SK-N-SH treated with all-trans-retinoic acid at 6 μM for 48 hours (cell line): ENCODE data around the gene TGFA.

Source experiments
- ATAC-seq: fragments of 200-7000 bp; cut with Tn5 transposase; 3 replicates; pipeline ENCODE4 v1.9.1; 2020; ENCODE audit warnings: mild to moderate bottlenecking, moderate library complexity
- ARNTL ChIP-seq: fragments of 450-650 bp; formaldehyde crosslinking; IDR thresholded peaks from 2 replicates; pipeline ENCODE4 v1.5.0; 2020; ENCODE audit warnings: low read depth, mild to moderate bottlenecking, moderate library complexity, borderline replicate concordance
- BACH2 ChIP-seq: fragments of 250-450 bp; sonication (Bioruptor Pico); IDR thresholded peaks from 2 replicates; pipeline ENCODE4 v1.9.0; 2021; ENCODE audit warnings: mild to moderate bottlenecking, borderline replicate concordance
- CSDC2 ChIP-seq: fragments of 250-450 bp; sonication (Bioruptor Pico); IDR thresholded peaks from 2 replicates; pipeline ENCODE4 v1.5.0; 2020; ENCODE audit warnings: mild to moderate bottlenecking, moderate library complexity
- ESRRG ChIP-seq: fragments of 250-450 bp; sonication (Bioruptor Pico); IDR thresholded peaks from 2 replicates; pipeline ENCODE4 v1.6.1; 2021; ENCODE audit warnings: mild to moderate bottlenecking
- GLIS3 ChIP-seq: fragments of 250-450 bp; sonication (Bioruptor Pico); IDR thresholded peaks from 2 replicates; pipeline ENCODE4 v1.5.0; 2020; ENCODE audit warnings: mild to moderate bottlenecking, moderate library complexity
- ISL1 ChIP-seq: fragments of 250-450 bp; sonication (Bioruptor Pico); IDR thresholded peaks from 2 replicates; pipeline ENCODE4 v2.1.2; 2022; ENCODE audit warnings: mild to moderate bottlenecking, moderate library complexity
- OSR1 ChIP-seq: fragments of 250-450 bp; sonication (Bioruptor Pico); IDR thresholded peaks from 2 replicates; pipeline ENCODE4 v1.8.0; 2022; ENCODE audit warnings: moderate library complexity, mild to moderate bottlenecking, inconsistent platforms
- PPARA ChIP-seq: fragments of 250-450 bp; sonication (Bioruptor Pico); IDR thresholded peaks from 2 replicates; pipeline ENCODE4 v1.5.0; 2020; ENCODE audit warnings: mild to moderate bottlenecking, borderline replicate concordance
- RARB ChIP-seq: fragments of 250-450 bp; sonication (Bioruptor Pico); IDR thresholded peaks from 2 replicates; pipeline ENCODE4 v1.8.0; 2021; ENCODE audit warnings: mild to moderate bottlenecking, moderate library complexity
- SNAI2 ChIP-seq: fragments of 250-450 bp; sonication (Bioruptor Pico); IDR thresholded peaks from 2 replicates; pipeline ENCODE4 v1.5.0; 2020; ENCODE audit warnings: mild to moderate bottlenecking, moderate library complexity
- TCF4 ChIP-seq: fragments of 250-450 bp; sonication (Bioruptor Pico); IDR thresholded peaks from 2 replicates; pipeline ENCODE4 v1.8.0; 2021; ENCODE audit warnings: mild to moderate bottlenecking, moderate library complexity, borderline replicate concordance
- TOX ChIP-seq: fragments of 250-450 bp; sonication (Bioruptor Pico); IDR thresholded peaks from 2 replicates; pipeline ENCODE4 v1.8.0; 2021; ENCODE audit warnings: mild to moderate bottlenecking, moderate library complexity, borderline replicate concordance
- TSHZ2 ChIP-seq: fragments of 250-450 bp; sonication (Bioruptor Pico); IDR thresholded peaks from 2 replicates; pipeline ENCODE4 v1.5.0; 2020; ENCODE audit warnings: mild to moderate bottlenecking, moderate library complexity
- ZC3H10 ChIP-seq: fragments of 250-450 bp; sonication (Bioruptor Pico); IDR thresholded peaks from 2 replicates; pipeline ENCODE4 v1.5.1; 2021; ENCODE audit warnings: mild to moderate bottlenecking, moderate library complexity
- ZFP3 ChIP-seq: fragments of 250-450 bp; sonication (Bioruptor Pico); IDR thresholded peaks from 2 replicates; pipeline ENCODE4 v1.5.0; 2020; ENCODE audit warnings: mild to moderate bottlenecking, moderate library complexity
- ZFP30 ChIP-seq: fragments of 450-650 bp; formaldehyde crosslinking; IDR thresholded peaks from 2 replicates; pipeline ENCODE4 v1.5.0; 2022; ENCODE audit warnings: mild to moderate bottlenecking, moderate library complexity
- ZNF565 ChIP-seq: fragments of 450-650 bp; formaldehyde crosslinking; conservative IDR thresholded peaks from 2 replicates; pipeline ENCODE4 v1.5.0; 2020; ENCODE audit warnings: low read depth, mild to moderate bottlenecking, moderate library complexity
- ZNF70 ChIP-seq: fragments of 450-650 bp; formaldehyde crosslinking; IDR thresholded peaks from 2 replicates; pipeline ENCODE4 v1.5.0; 2020; ENCODE audit warnings: mild to moderate bottlenecking, moderate library complexity
- ZNF8 ChIP-seq: fragments of 450-650 bp; formaldehyde crosslinking; IDR thresholded peaks from 2 replicates; pipeline ENCODE4 v1.5.0; 2020; ENCODE audit warnings: mild to moderate bottlenecking, moderate library complexity
- TF ChIP-seq, protein P1 (sequence below): fragments of 250-450 bp; sonication (Bioruptor Pico); IDR thresholded peaks from 2 replicates; pipeline ENCODE4 v1.5.1; 2020; ENCODE audit warnings: low read depth, mild to moderate bottlenecking, moderate library complexity
- TF ChIP-seq, protein P2 (sequence below): fragments of 250-450 bp; sonication (Bioruptor Pico); IDR thresholded peaks from 2 replicates; pipeline ENCODE4 v1.8.0; 2020; ENCODE audit warnings: mild to moderate bottlenecking, moderate library complexity, borderline replicate concordance
- TF ChIP-seq, protein P3 (sequence below): fragments of 250-450 bp; sonication (Bioruptor Pico); IDR thresholded peaks from 2 replicates; pipeline ENCODE4 v1.8.0; 2021; ENCODE audit warnings: low read depth, mild to moderate bottlenecking, moderate library complexity, borderline replicate concordance
- TF ChIP-seq, protein P4 (sequence below): fragments of 250-450 bp; sonication (Bioruptor Pico); IDR thresholded peaks from 2 replicates; pipeline ENCODE4 v1.5.1; 2021; ENCODE audit warnings: mild to moderate bottlenecking, moderate library complexity

TGFA gene

GRCh38 chr2:70537840-70538239, 15.8 kb downstream of the TGFA start:
- no peak for ATAC-seq

GRCh38 chr2:70536517-70537055, 17.0 kb downstream of the TGFA start:
- no peak for TF ChIP-seq CSDC2 (CRISPR knock-in tag)
- TF ChIP-seq TOX (CRISPR knock-in tag): no peak
- no peak for TF ChIP-seq ZNF565 (CRISPR knock-in tag)
- TF ChIP-seq, protein P1, sequence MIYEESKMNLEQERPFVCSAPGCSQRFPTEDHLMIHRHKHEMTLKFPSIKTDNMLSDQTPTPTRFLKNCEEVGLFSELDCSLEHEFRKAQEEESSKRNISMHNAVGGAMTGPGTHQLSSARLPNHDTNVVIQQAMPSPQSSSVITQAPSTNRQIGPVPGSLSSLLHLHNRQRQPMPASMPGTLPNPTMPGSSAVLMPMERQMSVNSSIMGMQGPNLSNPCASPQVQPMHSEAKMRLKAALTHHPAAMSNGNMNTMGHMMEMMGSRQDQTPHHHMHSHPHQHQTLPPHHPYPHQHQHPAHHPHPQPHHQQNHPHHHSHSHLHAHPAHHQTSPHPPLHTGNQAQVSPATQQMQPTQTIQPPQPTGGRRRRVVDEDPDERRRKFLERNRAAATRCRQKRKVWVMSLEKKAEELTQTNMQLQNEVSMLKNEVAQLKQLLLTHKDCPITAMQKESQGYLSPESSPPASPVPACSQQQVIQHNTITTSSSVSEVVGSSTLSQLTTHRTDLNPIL: no peak
- no peak for TF ChIP-seq OSR1
- TF ChIP-seq ARNTL (CRISPR knock-in tag): no peak
- no peak for TF ChIP-seq ZC3H10 (CRISPR knock-in tag)
- TF ChIP-seq GLIS3: no peak
- TF ChIP-seq ISL1 (CRISPR knock-in tag): no peak
- no peak for TF ChIP-seq ZFP30 (CRISPR knock-in tag)
- TF ChIP-seq TSHZ2 (CRISPR knock-in tag): no peak
- TF ChIP-seq ZNF70 (CRISPR knock-in tag): no peak
- TF ChIP-seq RARB (CRISPR knock-in tag): no peak
- TF ChIP-seq TCF4 (CRISPR knock-in tag): no peak
- TF ChIP-seq ESRRG (CRISPR knock-in tag): no peak
- no peak for TF ChIP-seq SNAI2 (CRISPR knock-in tag)
- no peak for TF ChIP-seq ZFP3 (CRISPR knock-in tag)
- TF ChIP-seq, protein P2, sequence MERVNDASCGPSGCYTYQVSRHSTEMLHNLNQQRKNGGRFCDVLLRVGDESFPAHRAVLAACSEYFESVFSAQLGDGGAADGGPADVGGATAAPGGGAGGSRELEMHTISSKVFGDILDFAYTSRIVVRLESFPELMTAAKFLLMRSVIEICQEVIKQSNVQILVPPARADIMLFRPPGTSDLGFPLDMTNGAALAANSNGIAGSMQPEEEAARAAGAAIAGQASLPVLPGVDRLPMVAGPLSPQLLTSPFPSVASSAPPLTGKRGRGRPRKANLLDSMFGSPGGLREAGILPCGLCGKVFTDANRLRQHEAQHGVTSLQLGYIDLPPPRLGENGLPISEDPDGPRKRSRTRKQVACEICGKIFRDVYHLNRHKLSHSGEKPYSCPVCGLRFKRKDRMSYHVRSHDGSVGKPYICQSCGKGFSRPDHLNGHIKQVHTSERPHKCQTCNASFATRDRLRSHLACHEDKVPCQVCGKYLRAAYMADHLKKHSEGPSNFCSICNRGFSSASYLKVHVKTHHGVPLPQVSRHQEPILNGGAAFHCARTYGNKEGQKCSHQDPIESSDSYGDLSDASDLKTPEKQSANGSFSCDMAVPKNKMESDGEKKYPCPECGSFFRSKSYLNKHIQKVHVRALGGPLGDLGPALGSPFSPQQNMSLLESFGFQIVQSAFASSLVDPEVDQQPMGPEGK (CRISPR knock-in tag): no peak
- no peak for ATAC-seq

More at GRCh38 chr2:70537840-70538239, 15.8 kb downstream of the TGFA start:
- TF ChIP-seq CSDC2 (CRISPR knock-in tag) (no peak), TSHZ2 (CRISPR knock-in tag) (no peak), ESRRG (CRISPR knock-in tag) (no peak), TOX (CRISPR knock-in tag) (no peak), OSR1 (no peak), ZNF70 (CRISPR knock-in tag) (no peak), ZFP30 (CRISPR knock-in tag) (no peak), PPARA (CRISPR knock-in tag) (no peak), RARB (CRISPR knock-in tag) (no peak), ZNF8 (CRISPR knock-in tag) (no peak), SNAI2 (CRISPR knock-in tag) (no peak), ARNTL (CRISPR knock-in tag) (no peak), TCF4 (CRISPR knock-in tag) (no peak), BACH2 (CRISPR knock-in tag) (no peak), ZFP3 (CRISPR knock-in tag) (no peak), GLIS3 (no peak)
- TF ChIP-seq, protein P3, sequence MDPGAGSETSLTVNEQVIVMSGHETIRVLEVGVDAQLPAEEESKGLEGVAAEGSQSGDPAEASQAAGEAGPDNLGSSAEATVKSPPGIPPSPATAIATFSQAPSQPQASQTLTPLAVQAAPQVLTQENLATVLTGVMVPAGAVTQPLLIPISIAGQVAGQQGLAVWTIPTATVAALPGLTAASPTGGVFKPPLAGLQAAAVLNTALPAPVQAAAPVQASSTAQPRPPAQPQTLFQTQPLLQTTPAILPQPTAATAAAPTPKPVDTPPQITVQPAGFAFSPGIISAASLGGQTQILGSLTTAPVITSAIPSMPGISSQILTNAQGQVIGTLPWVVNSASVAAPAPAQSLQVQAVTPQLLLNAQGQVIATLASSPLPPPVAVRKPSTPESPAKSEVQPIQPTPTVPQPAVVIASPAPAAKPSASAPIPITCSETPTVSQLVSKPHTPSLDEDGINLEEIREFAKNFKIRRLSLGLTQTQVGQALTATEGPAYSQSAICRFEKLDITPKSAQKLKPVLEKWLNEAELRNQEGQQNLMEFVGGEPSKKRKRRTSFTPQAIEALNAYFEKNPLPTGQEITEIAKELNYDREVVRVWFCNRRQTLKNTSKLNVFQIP (CRISPR knock-in tag): no peak
- TF ChIP-seq, protein P4, sequence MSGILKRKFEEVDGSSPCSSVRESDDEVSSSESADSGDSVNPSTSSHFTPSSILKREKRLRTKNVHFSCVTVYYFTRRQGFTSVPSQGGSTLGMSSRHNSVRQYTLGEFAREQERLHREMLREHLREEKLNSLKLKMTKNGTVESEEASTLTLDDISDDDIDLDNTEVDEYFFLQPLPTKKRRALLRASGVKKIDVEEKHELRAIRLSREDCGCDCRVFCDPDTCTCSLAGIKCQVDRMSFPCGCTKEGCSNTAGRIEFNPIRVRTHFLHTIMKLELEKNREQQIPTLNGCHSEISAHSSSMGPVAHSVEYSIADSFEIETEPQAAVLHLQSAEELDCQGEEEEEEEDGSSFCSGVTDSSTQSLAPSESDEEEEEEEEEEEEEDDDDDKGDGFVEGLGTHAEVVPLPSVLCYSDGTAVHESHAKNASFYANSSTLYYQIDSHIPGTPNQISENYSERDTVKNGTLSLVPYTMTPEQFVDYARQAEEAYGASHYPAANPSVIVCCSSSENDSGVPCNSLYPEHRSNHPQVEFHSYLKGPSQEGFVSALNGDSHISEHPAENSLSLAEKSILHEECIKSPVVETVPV (CRISPR knock-in tag): no peak
